GM18520 (cell line): ENCODE measurements around the gene DNMT3A.
"Not testable (repeated sequence)": the region's sequence is repeated elsewhere in the genome, so short reads cannot be mapped to it uniquely, and the experiment has no call there.

Experiments used
- ATAC-seq: cut with Tn5 transposase; IDR thresholded peaks from one replicate; pipeline ENCODE4 v1.9.1; 2021; ENCODE audit not compliant: unreplicated experiment

Gene DNMT3A

DNA sequence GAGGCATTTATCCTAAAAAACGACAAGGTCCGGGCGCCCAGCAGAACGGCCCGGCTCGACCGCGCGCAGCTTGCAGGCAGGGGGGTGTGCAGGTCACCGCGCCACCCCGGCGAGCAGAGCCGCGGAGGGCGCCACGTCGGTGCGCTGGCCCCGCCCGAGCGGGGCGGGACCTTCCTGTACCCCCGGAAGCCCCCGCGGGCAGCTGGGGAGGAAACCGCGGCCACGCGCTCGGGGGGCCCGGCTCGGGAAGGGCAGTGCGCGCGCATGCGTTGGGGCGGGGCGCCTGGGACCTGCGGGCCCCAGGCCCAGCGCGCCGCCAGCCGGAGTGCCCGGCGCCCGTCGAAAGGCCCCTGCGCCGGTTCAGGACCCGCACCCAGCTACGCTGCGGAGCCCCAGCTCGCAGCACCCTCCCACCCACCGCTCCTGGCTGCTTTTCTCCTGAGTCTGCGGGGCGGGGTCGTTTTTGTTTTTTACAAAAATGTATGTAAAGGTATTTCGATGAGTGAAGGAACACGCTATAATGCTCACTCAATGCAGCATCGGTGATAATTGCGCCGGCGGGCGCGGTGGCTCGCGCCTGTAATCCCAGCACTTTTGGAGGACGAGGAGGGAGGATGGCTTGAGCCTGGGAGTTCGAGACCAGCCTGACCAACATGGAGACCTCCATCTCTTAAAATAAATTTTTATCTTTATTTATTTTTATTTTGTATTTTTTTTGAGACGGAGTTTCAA, 125.6 kb downstream of the DNMT3A start:
- ATAC-seq, result peak; percentile 61

DNA sequence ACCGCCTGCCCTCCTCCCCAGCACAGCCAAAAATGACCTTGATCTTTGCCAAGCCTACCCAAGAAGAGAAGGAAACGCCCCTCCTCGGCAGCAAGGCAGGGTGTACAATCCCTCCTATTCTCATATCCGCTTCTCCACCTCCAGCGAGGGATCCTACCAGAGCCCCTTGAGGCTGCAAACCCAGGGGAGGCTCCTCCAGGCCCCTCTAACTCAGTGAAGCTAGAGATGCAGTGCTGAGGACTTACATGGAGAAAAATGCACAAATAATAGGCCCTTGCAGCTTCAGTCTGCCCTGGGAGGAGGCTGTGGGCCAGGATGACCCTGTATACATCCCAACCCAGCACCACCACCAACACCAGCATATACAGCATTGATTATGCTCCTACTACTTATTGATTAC, 126.5 kb downstream of the DNMT3A start:
- no peak for ATAC-seq

DNA sequence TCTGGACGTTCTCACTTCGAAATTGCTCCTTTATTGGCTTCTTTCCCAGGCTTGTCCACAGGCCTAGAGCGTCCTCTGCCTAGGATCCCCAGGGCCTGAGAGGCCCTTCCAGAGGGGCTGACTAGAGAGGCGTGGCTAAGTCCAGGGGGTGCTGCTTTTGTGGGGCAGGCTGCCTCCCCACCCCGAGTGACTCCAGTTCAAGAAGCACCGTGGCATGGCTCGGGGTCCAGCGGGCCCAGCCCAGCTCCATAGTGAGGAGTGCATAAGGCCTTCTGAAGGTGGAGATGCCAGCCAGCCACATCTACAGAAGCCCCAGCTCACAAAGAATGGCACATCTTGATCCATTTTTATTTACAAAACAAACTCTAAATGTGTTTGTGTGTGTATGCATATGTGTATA, 128.5 kb downstream of the DNMT3A start:
- ATAC-seq, result no peak

DNA sequence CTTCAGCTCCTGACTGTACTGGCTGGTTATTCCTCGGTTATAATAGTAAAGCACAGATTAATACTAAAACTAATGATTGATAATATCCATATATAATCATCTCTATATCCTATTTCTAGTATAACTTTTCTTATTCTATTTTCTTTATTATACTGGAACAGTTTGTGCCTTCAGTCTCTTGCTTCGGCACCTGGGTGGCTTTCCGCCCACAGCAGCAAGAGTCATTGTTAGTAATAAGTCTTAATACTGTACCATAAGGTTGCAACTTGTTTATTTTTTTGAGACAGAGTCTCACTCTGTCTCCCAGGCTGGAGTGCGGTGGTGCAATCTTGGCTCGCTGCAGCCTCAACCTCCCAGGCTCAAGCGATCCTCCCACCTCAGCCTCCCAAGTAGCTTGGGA, 130.8 kb downstream of the DNMT3A start:
- ATAC-seq, result not testable (repeated sequence)

DNA sequence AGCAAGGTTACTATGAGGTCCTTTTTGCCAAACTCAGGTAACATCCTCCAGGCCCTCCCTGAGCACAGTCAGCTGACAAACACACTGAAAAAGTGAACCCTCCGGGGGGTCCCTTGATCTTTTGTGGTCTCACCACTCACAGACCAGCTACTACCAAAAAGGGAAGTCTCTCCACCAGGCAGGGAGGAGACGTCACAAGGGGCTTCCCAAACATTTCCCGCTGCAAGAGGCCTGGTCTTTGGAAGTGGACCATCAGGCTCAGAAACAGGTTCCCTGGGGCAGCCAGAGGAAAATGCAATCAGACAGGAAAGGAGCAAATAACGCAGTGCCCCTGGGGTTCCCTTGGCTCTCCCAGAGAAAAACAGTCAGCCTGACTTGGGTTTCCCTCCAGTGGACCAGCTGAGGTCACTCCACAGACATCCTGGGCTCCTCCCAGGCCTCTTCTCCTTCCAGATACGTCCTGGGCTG, 134.6 kb downstream of the DNMT3A start:
- no peak for ATAC-seq

DNA sequence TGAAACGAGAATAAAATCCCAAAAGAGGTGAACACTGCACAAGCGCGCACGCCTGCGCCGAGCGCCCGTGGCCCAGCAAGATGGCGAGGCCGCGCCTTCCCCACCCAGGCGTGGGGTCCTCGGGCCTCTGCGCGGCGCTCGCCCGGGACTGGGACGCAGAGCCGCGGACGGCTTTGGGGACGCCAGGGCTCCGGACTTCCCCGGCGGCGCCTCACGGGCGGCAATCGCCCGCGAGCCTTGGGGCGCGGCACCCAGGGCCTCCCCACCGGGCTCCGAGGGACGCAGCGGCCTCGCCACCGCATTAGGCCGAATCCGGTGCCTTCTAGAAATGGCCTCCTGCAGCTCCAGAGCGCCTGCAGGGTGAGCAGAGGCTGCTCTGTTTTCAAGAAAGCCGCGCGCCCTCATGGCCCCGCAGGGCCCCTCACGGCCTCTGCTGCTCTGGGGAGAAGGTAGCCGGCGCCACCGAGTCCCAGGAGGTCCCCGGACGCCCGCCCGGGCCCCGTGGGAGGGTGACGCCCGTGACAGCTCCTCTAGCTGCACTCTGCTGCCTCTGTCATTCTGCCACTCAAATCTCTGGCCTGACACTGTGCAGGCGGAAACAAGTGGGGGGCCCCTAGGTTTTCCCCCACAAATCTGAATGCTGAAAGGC, 137.4 kb downstream of the DNMT3A start:
- no peak for ATAC-seq

DNA sequence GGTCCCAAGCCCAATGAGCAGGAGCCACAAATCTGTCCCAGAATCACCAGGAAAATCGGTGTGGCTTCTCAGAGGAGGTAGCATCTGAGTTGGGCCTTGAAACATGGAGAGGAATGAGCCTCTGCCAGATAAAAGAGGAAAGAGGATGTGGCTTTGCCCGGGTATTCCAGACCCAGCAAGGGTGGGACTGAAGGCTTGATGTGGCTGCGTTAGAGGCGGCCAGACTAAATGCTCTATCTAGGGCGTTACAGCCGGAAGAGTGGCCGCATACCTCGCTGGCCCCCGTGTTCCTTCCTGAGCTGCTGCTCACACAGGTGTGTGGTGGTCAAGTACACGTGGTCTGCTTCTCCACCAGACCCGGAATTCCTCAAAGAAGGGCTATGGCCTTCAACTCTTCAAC, 139.4 kb downstream of the DNMT3A start:
- ATAC-seq, result no peak

DNA sequence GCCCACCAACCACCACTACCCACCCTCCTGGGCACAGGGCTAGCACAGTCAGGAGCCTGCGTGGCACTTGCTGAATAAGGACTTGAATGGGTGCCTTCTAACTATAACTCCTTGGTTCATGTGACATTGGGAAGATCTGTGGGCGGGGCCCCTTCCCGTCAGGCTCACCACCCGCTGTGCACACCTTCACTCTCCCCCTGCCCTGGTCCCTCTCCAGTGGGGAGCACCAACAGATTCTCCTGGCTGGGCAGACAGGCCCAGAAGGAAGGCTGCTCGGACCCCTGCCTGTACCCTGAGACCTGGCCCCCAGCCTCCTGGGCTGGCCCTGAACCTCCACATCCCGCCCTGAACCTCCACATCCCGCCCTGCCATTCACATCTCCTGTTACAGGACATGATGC, 139.9 kb downstream of the DNMT3A start:
- no peak for ATAC-seq

DNA sequence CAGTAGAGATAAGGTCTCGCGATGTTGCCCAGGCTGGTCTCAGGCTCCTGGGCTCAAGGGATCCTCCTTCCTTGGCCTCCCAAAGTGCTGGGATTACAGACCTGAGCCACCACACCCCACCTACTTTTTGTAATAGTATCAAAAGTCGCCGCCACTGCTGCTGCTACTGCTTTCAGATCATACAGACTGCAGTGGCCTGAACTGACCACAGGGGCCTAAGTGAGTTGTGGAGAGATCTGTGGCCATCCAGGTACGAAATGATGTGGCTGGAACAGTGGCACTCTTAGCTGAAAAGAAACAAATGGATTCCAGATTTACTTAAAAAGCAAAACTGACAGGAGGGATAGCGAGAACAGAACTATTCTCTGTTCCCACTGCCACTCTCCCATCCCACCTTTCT, 140.5 kb downstream of the DNMT3A start:
- ATAC-seq, result no peak

DNA sequence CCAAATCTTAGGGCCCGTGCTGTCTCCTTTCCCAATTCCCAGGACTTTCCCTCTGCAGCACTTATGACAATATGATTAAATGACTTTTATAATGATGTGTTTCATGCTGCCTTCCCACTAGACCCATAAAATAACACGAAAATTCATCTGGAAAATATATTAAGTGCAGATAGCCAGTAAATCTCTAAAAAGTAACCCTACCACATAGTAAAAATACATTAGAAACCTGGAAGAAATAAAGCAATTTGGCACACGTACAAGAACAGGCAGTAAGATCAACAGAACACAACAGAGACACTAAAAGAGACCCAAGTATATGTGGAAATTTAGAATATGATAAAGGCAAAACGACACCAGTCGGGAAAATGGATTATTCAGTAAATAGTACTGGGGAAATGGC, 143.1 kb downstream of the DNMT3A start:
- no peak for ATAC-seq

DNA sequence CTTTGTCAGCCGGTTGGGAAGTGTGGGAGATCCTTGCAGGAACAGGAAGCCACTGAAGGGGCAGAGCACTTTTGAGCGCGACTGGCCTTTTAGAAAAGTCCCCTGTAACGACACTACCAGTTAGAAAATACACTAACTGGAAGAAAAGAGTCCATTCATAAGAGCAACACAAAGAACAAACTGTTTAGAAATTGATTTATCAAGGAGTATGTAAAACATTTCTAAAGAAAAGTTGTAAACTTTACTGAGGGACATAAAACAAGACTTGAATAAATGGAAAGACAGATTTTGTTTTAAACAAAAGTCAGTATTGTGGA, 143.6 kb downstream of the DNMT3A start:
- ATAC-seq, result no peak

DNA sequence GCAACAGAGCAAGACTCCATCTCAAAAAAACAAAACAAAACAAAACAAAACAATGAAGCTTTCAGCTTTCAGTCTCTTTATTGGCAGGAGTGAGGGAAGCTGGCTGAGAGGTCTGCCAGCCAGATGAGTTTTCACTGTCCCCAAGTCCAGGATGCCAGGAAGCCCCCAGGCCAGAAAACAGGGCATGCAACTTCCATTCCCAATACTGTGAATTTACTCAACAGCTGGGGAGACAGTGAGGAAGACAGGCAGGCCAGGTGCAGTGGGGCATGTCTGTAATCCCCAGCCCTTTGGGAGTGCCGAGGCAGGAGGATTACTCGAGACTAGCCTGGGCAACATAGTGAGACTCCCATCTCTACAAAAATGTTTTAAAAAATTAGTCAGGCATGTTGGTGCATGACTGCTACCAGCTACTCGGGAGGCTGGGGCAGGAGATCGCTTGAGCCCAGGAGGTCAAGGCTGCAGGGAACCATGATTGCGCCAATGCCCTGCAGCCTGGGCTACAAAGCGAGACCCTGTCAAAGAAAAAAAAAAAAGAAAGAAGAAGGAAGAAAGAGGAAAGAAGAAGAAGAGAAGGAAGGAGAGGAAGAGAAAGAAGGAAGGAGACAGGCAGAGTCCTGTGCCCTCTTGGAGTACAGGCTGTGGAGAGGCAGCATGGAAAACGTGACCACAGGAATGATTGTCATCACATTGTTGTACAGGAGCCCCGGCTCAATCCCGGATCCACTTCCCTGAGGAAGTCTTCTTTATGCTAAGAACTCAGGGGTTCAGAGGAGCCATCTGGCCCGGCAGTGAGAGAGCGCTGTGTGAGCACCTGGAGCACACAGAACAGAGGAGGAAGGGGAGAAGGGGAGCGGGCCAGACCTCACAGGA, 144.2 kb downstream of the DNMT3A start:
- ATAC-seq, result no peak

DNA sequence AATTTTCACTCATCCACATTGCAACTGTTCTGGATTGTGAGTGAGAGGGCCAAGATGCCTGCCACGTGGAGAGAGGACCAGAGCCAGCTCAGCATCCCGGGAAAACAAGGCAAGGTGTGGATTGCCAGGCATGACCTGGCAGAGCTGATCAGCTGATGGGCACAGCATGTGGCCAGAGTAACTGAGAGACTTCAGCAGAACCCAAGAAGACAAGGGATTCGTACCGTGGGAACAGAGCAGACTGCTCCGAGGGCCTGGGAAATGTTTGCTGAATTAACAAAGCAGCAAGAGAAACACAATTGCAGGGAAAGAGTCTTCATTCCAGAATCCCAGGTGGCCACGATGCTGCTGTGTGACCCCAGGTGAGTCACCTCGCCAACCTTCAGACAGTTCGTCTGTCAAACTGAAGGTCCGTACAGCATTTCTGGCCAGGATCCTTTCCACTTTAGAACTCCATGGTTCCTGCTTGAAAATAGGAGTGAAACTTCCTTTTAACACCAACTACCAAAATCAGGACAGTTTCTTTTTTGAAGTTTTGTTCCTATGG, 147.1 kb downstream of the DNMT3A start:
- ATAC-seq, result no peak

DNA sequence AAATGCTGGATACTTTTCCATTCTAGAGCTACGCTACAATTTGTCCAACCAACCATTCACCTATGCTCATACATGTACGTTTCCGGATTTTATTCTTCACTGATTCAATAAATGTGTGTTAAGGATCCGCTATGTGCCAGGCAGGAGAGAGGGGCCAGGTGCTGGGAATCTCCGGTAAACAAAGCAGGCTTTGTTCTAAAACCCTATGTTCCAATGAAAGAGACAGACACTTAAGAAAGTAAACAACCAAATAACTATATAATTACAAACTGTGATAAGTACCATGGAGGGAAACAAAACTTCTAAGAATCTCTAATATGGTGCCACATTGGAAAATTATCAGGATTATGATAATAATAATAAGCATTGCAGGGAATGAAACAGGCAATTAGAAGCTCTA, 151.2 kb downstream of the DNMT3A start:
- ATAC-seq, result no peak

DNA sequence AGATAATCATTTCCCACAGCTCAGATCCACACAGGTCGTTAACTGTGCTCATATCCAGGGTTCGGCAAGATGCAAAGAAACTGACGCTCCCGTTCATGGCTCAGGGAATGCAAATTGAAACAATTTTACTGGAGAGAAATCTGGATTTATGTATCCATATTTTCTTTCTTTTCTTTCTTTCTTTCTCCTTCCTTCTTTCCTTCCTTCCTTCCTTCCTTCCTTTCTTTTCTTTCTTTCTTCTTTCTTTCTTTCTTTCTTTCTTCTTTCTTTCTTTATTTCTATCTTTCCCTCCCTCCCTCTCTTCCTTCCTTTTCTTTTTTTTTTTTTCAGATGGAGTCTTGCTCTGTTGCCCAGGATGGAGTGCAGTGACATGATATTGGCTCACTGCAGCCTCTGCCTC, 153.3 kb downstream of the DNMT3A start:
- ATAC-seq, result no peak

DNA sequence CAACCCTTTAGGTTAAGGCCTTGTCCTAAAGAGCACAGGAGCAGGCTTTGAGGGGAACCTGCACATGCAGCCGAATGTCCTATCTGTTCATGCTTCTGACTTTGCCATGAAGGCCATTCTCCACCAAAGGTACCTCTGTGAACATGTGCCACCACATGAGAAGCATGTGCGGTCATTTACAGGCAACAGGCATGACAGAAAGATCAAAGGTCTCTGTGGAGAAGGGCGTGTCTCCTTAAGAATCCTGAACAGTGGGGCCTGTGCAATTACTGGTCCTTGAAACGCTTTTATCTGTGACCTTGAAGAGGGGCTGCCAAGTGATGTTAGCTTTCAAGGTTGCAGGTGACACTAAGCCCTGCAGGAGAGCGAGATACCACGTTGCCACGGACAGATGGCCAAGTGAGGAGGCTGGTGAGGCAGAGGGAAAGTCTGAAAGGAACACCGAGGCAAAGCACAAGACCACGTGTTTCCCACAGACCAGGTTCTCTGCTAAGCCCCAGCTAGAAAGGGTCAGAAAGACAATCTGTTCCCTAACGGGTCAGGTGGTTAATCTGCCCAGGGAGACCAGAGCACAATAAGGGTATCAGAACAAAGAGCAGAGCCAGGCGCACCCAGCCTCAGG, 153.9 kb downstream of the DNMT3A start:
- ATAC-seq, result no peak

DNA sequence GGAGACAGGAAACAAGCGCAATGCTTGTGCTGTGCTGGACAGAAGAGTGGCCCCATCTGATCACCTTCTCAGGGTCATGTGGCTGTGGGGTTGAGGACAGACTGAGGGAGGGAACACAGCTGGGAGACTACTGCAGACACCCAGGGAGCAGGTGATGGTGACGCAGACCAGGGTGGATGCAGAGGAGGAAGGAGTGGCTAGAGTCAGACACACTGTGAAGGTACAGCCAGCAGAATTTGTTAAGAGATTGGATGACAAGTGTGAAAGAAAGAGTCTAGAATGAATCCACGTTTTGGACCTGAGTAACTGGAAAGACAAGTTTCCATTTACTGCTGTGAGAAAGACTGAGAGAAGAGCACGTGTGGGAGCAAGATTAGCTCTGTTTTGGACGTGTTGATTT, 157.5 kb downstream of the DNMT3A start:
- no peak for ATAC-seq

DNA sequence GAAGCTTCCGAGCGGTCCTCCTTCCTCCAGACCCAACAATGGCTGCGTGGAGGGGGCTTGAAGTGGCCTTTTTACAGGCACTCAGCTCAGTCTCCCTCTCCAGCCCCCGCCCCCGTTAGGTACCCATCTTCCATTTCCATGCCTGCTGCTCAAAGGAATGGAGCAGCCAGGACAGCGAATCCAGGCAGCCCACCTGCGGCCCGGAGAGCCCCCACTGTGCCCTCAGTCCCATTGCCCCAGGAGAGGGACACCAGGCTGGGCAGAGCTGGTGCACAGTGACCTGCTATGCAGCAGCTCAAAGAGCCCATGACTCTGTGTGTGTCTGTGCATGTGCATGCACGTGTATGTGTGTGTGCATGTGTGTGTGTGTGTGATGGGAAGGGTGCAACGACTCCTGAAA, 162.7 kb downstream of the DNMT3A start:
- ATAC-seq, result no peak
